CD4-positive, alpha-beta memory T cell (primary cell): ENCODE measurements around the gene SDR9C7. TPM values are rescaled to one million over a fixed set of nuclear protein-coding genes. Genes with fewer than 3 reads are reported as not detected.
"Not testable (repeated sequence)": the region's sequence is repeated elsewhere in the genome, so short reads cannot be mapped to it uniquely, and the experiment has no call there.

Experiments used
- CTCF ChIA-PET: fragments of 350-600 bp; sonication (Branson Sonifier 250); formaldehyde crosslinking; loops from one replicate; lab custom pipeline; 2021; ENCODE audit warnings: inconsistent platforms; ENCODE audit not compliant: partially characterized antibody; lab: Charles Lee
- POLR2A ChIA-PET: fragments of 350-600 bp; sonication (Branson Sonifier 250); formaldehyde crosslinking; loops from one replicate; lab custom pipeline; 2021; ENCODE audit not compliant: partially characterized antibody; lab: Charles Lee
- DNase-seq, 5 donors: peaks; one replicate each; pipeline versions ENCODE4 v3.0.0 to v3.0.0-alpha.2; 2020 to 2022; ENCODE audit warnings: mixed read lengths in 1 of 5
- H3K27ac ChIP-seq: one replicate; pipeline ENCODE4 v1.7.0; 2013; ENCODE audit warnings: low read depth, low read length
- H3K27me3 ChIP-seq: 2 replicates; pipeline ENCODE4 v1.7.0; 2013; ENCODE audit warnings: mild to moderate bottlenecking, low read length, moderate library complexity; ENCODE audit not compliant: insufficient read depth
- H3K36me3 ChIP-seq: 2 replicates; pipeline ENCODE4 v1.7.0; 2013; ENCODE audit warnings: mild to moderate bottlenecking, low read length, moderate library complexity; ENCODE audit not compliant: insufficient read depth
- H3K4me1 ChIP-seq: 2 replicates; pipeline ENCODE4 v1.7.0; 2013; ENCODE audit warnings: mild to moderate bottlenecking, low read length, moderate library complexity; ENCODE audit not compliant: insufficient read depth
- H3K4me3 ChIP-seq, 2 donors: one replicate each; pipeline ENCODE4 v1.7.0; 2013; ENCODE audit warnings: low read length in 2 of 2, mild to moderate bottlenecking in 1 of 2
- H3K9me3 ChIP-seq, 2 donors: one replicate each; pipeline ENCODE4 v1.7.0; 2013; ENCODE audit warnings: low read length in 2 of 2, control low read depth in 1 of 2; ENCODE audit not compliant: control insufficient read depth in 1 of 2
- H3K27ac Mint-ChIP-seq, 7 donors: one replicate each; pipeline ENCODE4 v1.8.0; 2020 to 2021; ENCODE audit warnings: mixed read lengths in 7 of 7, mild to moderate bottlenecking in 6 of 7, inconsistent platforms in 3 of 7, moderate library complexity in 3 of 7
- H3K27me3 Mint-ChIP-seq, 2 donors: one replicate each; pipeline ENCODE4 v1.8.0; 2020 to 2021; ENCODE audit warnings: mixed read lengths in 2 of 2
- H3K36me3 Mint-ChIP-seq, 2 donors: one replicate each; pipeline ENCODE4 v1.8.0; 2020 to 2021; ENCODE audit warnings: mixed read lengths in 2 of 2, inconsistent platforms in 1 of 2, mild to moderate bottlenecking in 1 of 2
- H3K4me1 Mint-ChIP-seq, 4 donors: one replicate each; pipeline ENCODE4 v1.8.0; 2020 to 2021; ENCODE audit warnings: mixed read lengths in 4 of 4, mild to moderate bottlenecking in 1 of 4
- H3K4me3 Mint-ChIP-seq, 8 donors: one replicate each; pipeline ENCODE4 v1.8.0; 2020 to 2021; ENCODE audit warnings: mixed read lengths in 8 of 8, mild to moderate bottlenecking in 7 of 8, moderate library complexity in 6 of 8, inconsistent platforms in 3 of 8
- H3K9me3 Mint-ChIP-seq, 8 donors: one replicate each; pipeline ENCODE4 v1.8.0; 2020 to 2021; ENCODE audit warnings: mixed read lengths in 8 of 8, mild to moderate bottlenecking in 5 of 8, inconsistent platforms in 3 of 8, moderate library complexity in 1 of 8
- intact Hi-C: fragments of 100-400 bp; cut with micrococcal nuclease; formaldehyde crosslinking; loops from one replicate; pipeline ENCODE4 v1.15.1; 2023
- polyA plus RNA-seq, 2 donors: library from polyadenylated mRNA; unstranded; fragments of 300-500 nt; fragmentation: Illumina TruSeq; gene quantifications; one replicate each; pipeline ENCODE4 v1.2.3, GENCODE V29; 2021
- total RNA-seq, 2 experiments: library from RNA; stranded (reverse); gene quantifications; one replicate each; pipeline ENCODE4 v1.2.3, GENCODE V29; 2021

The SDR9C7 gene
- total and polyA plus RNA-seq, 4 experiments from 2014 or later = not detected

DNA sequence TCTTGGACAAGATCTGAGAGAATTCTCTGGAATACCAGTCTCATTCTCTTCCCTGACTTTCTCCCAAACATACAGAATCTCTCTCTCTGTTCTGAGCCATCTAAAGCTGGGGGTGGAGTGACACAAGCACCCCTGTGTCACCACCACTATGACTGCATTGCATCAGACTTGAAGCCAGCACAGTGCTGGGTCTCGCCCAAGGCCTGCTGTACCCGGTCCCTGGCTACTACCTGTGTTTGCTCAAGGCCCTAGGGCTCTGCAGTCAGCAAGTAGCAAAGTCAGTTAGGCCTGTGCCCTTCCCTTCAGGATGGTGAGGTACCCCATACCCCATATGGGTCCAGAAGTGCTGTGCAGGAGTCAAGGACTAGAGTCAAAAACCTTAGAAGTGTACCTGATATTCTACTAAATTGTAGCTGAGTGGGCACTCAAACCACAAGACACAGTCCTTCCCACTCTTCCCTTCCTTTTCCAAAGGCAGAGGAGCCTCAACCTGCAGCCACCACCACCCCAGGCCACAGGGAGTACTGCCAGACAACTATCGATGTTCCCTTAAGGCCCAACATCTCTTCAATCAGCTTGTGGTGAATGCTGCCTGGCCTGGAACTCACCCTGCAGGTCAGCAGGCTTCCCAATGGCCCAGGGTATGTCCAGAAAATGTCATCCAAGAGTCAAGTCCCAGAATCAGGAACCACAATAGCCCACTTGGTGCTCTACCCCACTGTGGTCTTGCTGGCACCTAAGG, 44.4 kb upstream of the SDR9C7 start:
- Histone ChIP-seq H3K4me1 (no peaks in the 10 kb centered on the region), H3K27me3 (no peaks in the 10 kb centered on the region), H3K36me3 (no peaks in the 10 kb centered on the region), H3K27ac (no peak overlapping the region), H3K9me3 (no peaks in the 10 kb centered on the region), H3K4me3 (no peak overlapping the region)
- ChIA-PET POLR2A (no interaction called here), CTCF (interaction anchor here (1.0 kb wide), 1 partner anchor 11 kb away, joined by 3 read pairs; no protein-coding TSS in a partner anchor)
- H3K9me3 Mint-ChIP-seq = peaks cover 0 to 2% (median 0%) of the 10 kb centered on the region in 8 donors
- intact Hi-C loops = no loop called here
- no peak for DNase-seq
- no peak overlapping the region for H3K27ac Mint-ChIP-seq
- no peaks in the 10 kb centered on the region for H3K27me3 Mint-ChIP-seq
- H3K4me1 Mint-ChIP-seq = no peaks in the 10 kb centered on the region
- no peaks in the 10 kb centered on the region for H3K36me3 Mint-ChIP-seq
- no peak overlapping the region for H3K4me3 Mint-ChIP-seq

DNA sequence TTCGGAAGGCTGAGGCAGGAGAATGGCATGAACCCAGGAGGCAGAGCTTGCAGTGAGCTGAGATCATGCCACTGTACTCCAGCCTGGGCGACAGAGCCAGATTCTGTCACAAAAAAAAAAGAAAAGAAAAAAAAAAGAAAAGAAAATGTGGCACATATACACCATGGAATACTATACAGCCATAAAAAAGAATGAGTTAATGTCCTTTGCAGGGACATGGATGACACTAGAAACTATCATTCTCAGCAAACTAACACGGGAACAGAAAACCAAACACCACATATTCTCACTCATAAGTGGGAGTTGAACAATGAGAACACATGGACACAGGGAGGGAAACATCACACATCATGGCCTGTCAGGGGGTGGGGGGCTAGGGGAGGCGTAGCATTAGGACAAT, 43.2 kb upstream of the SDR9C7 start:
- H3K4me3 Mint-ChIP-seq, DNase-seq, intact Hi-C loops, H3K36me3 Mint-ChIP-seq, H3K27ac ChIP-seq, H3K36me3 ChIP-seq, H3K27me3 ChIP-seq, H3K4me3 ChIP-seq, POLR2A ChIA-PET, H3K27me3 Mint-ChIP-seq, H3K9me3 Mint-ChIP-seq, H3K4me1 Mint-ChIP-seq, H3K4me1 ChIP-seq, H3K27ac Mint-ChIP-seq, H3K9me3 ChIP-seq: not testable (repeated sequence)
- CTCF ChIA-PET = interaction anchor here (1.0 kb wide), 1 partner anchor 12 kb away, joined by 3 read pairs; no protein-coding TSS in a partner anchor

- H3K9me3 Mint-ChIP-seq, POLR2A ChIA-PET, CTCF ChIA-PET, H3K4me3 ChIP-seq, H3K4me3 Mint-ChIP-seq, H3K9me3 ChIP-seq, H3K27me3 ChIP-seq, H3K36me3 Mint-ChIP-seq, H3K27me3 Mint-ChIP-seq, H3K27ac ChIP-seq, H3K4me1 Mint-ChIP-seq, H3K36me3 ChIP-seq, H3K27ac Mint-ChIP-seq, DNase-seq, H3K4me1 ChIP-seq, intact Hi-C loops: not testable (repeated sequence)
These were observed 40.0 kb upstream of the SDR9C7 start for GRCh38 chr12:56974224-56974623.

- H3K27ac ChIP-seq, H3K4me1 ChIP-seq, H3K36me3 ChIP-seq, H3K36me3 Mint-ChIP-seq, DNase-seq, intact Hi-C loops, H3K27me3 ChIP-seq, H3K9me3 Mint-ChIP-seq, H3K4me3 Mint-ChIP-seq, POLR2A ChIA-PET, H3K4me3 ChIP-seq, H3K9me3 ChIP-seq, H3K27ac Mint-ChIP-seq, CTCF ChIA-PET, H3K4me1 Mint-ChIP-seq, H3K27me3 Mint-ChIP-seq: not testable (repeated sequence)
These were observed 34.7 kb upstream of the SDR9C7 start for GRCh38 chr12:56968910-56969309.

GRCh38 chr12:56965997-56966642, 31.9 kb upstream of the SDR9C7 start:
- intact Hi-C loops, H3K4me3 ChIP-seq, H3K27ac Mint-ChIP-seq, H3K36me3 ChIP-seq, H3K27me3 Mint-ChIP-seq, DNase-seq, H3K27ac ChIP-seq, H3K4me1 ChIP-seq, H3K9me3 ChIP-seq, H3K36me3 Mint-ChIP-seq, H3K4me3 Mint-ChIP-seq, H3K4me1 Mint-ChIP-seq, H3K27me3 ChIP-seq, CTCF ChIA-PET, POLR2A ChIA-PET: not testable (repeated sequence)
- H3K9me3 Mint-ChIP-seq = peaks cover 0 to 14% (median 8%) of the 10 kb centered on the region in 8 donors

DNA sequence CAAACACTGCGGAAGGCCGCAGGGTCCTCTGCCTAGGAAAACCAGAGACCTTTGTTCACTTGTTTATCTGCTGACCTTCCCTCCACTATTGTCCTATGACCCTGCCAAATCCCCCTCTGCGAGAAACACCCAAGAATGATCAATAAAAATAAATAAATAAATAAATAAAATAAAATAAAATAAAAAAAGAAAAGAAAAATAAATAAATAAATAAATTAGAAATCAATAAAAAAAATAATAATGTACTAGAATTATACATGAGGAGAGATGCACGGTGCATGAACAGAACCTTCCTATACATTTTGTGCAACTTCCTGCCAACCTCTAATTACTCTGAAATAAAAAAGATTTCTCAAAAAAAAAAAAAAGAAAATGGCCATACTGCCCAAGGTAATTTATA, 30.9 kb upstream of the SDR9C7 start:
- CTCF ChIA-PET, H3K27me3 Mint-ChIP-seq, H3K36me3 ChIP-seq, H3K4me3 Mint-ChIP-seq, H3K4me1 ChIP-seq, H3K27me3 ChIP-seq, H3K27ac Mint-ChIP-seq, H3K27ac ChIP-seq, POLR2A ChIA-PET, H3K4me3 ChIP-seq, H3K9me3 ChIP-seq, DNase-seq, H3K36me3 Mint-ChIP-seq, H3K4me1 Mint-ChIP-seq, intact Hi-C loops: not testable (repeated sequence)
- peaks cover 0 to 14% (median 8%) of the 10 kb centered on the region in 8 donors for H3K9me3 Mint-ChIP-seq

GRCh38 chr12:56963557-56963956, 29.3 kb upstream of the SDR9C7 start:
- H3K4me1 Mint-ChIP-seq, H3K27me3 ChIP-seq, H3K27me3 Mint-ChIP-seq, H3K27ac Mint-ChIP-seq, POLR2A ChIA-PET, H3K36me3 ChIP-seq, H3K4me3 ChIP-seq, intact Hi-C loops, H3K27ac ChIP-seq, H3K9me3 ChIP-seq, CTCF ChIA-PET, H3K4me3 Mint-ChIP-seq, DNase-seq, H3K4me1 ChIP-seq, H3K36me3 Mint-ChIP-seq: not testable (repeated sequence)
- peaks cover 0 to 19% (median 9%) of the 10 kb centered on the region in 8 donors for H3K9me3 Mint-ChIP-seq
